HK-2 (cell line): ENCODE measurements around the gene KIFC3.
A peak's percentile ranks its signal among the peaks of the same experiment; 100 is the strongest.
"Not testable (repeated sequence)": the region's sequence is repeated elsewhere in the genome, so short reads cannot be mapped to it uniquely, and the experiment has no call there.

Experiments used
- DNase-seq: peaks from one replicate; pipeline ENCODE4 v3.0.0-alpha.2; 2018; ENCODE audit not compliant: unreplicated experiment

The KIFC3 gene

DNA sequence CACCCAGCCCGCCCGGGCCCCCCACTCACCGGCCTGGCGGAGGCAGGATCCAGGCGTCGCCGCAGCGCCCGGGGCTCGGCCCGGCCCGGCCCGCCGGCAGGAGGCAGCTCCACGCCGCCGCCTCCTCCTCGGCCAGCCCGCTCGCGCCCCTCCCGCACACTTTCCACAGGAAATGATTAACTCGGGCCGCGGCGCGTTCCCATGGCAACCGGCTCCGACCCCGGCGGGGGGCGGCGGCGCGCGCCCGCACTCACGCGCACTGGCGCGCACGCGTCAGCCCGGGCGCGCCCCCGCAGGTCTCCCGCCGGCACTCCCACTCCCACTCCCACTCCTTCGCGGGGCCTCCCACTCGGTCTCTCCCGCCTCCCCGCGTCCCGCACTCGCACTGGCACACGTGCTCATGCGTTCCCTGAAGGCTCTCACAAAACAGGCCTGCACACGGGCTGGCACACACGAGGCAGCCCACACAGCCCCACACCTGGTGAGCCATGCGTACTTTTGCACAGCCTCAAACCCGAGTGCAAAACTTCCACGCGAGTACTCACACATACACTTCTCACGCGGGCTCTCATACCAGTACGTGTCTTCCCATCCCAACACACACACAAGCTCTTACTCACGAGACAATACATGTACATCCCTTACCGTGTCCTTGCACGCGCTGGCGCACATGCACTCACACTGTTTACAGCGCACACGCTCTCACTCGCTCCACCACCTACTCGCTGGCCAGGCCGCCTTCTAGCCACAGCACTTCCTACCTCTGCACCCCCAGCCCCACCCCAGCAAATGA, at the start of gene KIFC3:
TSS of gene KIFC3 (minus strand) at position 151 of the 793 bp plus-strand sequence. CDS start 4,248 bp downstream, outside the sequence.
- DNase-seq = peak; percentile 76

GRCh38 chr16:57848181-57848580, 45.9 kb upstream of the KIFC3 start:
- DNase-seq = no peak

- DNase-seq = not testable (repeated sequence)
Measured at GRCh38 chr16:57846931-57847330, 44.6 kb upstream of the KIFC3 start.

DNA sequence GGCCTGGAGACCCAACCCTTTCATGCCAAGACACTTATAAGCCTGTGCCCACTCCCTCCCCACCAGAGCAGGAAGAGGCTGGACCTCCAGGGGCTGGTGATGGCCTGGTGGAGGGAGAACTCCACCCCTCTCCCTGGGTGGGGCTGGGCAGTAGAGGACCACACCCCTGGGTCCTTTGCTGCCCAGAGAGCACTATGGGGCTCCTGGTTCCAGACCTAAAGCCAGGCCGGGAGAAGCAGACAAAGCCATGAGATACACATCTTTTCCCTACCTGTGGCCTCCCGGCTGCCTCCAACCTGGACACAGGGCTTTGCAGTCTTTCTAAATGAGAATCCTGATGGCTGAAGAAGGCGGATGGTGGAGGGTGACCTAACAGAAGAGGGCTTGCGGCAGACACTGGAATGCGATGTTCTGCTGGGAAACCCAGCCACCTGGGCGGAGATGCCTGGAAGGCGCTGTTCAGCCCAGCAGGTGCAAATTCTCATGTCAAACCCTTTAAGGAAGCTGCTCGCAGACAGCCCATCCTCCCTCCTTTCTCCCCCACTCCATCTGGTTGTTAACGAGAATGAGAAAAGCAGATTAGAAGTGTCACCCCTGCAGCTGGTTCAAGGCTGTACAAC, 43.9 kb upstream of the KIFC3 start:
- DNase-seq = no peak

GRCh38 chr16:57845115-57845514, 42.8 kb upstream of the KIFC3 start:
- DNase-seq = no peak

- DNase-seq = no peak
Measured at GRCh38 chr16:57844416-57845030, 42.2 kb upstream of the KIFC3 start.

DNA sequence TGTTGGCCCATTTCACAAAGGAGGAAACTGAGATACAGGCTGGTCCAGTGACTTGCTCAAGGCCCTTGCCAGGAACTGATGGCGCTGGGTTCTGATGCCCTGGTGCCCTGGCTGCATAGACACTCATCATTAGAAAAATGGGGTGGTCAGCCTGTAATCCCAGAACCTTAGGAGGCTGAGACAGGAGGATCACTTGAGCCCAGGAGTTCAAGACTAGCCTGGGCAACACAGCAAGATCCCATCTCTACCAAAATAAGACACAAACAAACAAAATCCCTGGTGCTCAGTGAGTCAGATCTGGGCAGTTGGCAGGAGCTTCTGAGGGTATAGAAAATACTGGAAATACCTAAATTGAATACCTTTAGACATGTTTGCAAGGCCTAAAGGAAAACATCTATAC, 41.1 kb upstream of the KIFC3 start:
- DNase-seq = no peak

GRCh38 chr16:57842601-57843000, 40.3 kb upstream of the KIFC3 start:
- no peak for DNase-seq

- no peak for DNase-seq
Measured at GRCh38 chr16:57840833-57841232, 38.5 kb upstream of the KIFC3 start.

DNA sequence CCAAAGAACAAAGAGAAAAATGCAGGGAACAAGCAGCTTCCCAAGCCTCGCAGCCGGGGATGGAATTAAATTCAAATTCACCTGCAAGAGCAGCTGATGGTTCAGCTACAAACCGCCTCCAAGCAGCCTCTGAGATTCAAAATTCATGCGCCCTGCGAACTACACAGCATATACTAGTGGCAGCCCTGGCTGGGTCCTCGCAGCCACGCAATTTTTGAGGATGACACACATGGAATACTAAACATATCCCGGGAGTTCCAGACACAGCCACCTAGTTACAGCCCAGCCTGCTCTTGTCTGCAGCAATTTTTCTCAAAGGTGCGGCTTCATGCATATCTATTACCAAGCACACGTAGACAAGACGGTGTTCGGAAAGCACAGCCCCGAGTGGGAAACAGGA, 35.9 kb upstream of the KIFC3 start:
- no peak for DNase-seq

GRCh38 chr16:57837305-57838125, 35.2 kb upstream of the KIFC3 start:
- DNase-seq = no peak

DNA sequence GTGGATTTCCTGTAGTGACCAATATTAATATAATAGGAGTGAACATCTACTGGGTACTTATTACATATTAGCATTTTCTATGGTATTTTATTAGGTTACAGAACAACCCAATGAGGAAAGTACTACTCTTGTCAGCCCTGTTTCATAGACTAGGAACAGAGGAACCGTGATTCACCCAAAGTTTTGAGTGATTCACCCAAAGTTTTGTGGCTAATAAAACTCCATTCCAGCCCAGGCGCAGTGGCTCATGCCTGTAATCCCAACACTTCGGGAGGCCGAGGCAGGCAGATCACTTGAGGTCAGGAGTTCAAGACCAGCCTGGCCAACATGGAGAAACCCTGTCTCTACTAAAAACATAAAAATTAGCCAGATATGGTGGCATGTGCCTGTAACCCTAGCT, 33.1 kb upstream of the KIFC3 start:
- DNase-seq = peak; percentile 53

DNA sequence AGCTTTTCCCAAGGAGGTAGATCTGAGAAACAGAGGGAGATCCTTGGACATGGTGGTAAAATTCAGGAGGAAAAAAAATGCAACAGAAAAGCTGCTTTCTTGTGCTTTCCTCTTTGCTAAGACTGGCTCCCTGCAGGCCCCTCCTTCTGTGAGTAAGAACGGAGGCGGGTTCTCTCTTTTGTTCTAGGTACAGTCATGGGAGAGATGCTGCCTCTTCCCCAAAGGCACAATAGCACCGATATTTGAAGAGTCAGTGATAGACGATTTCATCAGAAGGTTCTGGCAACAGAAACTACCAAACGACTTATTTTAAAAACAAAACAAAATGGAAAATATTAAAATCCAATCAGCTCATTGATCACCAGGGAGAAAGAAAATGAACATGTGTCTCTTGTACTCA, 32.6 kb upstream of the KIFC3 start:
- DNase-seq = peak; percentile 46

- DNase-seq = no peak
Measured at GRCh38 chr16:57830890-57831484, 28.7 kb upstream of the KIFC3 start.

DNA sequence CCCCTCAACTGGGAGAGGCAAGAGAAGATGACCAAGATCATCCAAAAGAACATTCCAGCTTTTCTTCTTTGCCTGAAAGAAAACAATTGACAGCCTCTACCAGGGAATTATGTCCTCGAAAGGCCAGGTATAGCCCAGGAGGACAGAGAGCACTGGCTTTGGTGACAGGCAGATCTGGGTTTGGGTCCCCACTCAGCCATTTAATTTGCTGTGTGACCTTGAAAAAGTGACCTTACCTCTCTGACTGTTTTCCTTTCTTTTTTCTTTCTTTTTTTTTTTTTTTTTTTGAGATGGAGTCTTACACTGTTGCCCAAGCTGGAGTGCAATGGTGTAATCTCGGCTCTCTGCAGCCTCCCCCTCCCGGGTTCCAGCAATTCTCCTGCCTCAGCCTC, 27.7 kb upstream of the KIFC3 start:
- no peak for DNase-seq

GRCh38 chr16:57828272-57829161, 26.2 kb upstream of the KIFC3 start:
- DNase-seq = no peak

DNA sequence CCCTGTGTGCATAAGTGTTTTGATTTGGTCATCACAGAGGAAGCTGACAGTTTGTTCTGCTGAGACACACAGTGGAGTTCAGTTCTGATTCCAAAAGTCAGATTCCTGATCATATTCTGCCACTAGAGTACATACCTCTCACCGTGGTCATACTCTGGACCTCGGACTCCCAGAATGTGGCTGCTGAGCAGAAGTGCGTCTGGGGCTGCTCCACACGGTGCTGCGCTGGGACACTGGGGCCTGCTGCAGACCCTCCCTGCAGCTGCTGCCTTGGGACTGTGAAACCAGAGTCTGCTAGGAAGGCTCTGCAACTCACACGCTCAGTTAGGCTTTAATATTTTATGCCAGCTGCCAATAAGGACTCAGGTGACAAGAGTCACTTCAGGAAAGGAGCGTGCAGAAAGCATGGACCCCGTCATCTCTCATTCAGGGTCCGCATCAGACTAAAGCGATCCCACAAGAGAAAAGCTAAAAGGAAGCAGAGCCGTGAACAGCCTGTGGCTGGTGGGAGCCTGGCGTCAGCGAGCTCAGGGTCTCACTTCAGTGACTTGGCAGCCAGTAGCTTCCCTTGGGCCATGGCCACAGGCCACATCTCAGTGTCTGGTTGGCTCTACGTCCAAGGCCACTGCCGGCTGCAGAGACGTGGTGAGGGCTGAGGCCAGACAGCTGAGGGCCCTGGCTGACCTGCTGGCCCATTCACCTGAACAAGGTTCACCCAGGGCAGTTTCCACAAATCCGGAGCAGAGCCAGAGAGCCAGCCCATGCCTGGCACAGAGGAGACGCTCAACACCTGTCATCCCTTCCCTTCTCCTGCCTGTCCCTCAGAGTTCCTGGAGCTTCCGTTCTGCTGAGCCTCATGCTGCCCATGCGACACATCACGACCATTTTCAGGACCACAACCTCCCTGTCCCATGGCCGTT, 24.7 kb upstream of the KIFC3 start:
- DNase-seq = peak; percentile 52

- DNase-seq = no peak
Measured at GRCh38 chr16:57826052-57826451, 23.8 kb upstream of the KIFC3 start.

DNA sequence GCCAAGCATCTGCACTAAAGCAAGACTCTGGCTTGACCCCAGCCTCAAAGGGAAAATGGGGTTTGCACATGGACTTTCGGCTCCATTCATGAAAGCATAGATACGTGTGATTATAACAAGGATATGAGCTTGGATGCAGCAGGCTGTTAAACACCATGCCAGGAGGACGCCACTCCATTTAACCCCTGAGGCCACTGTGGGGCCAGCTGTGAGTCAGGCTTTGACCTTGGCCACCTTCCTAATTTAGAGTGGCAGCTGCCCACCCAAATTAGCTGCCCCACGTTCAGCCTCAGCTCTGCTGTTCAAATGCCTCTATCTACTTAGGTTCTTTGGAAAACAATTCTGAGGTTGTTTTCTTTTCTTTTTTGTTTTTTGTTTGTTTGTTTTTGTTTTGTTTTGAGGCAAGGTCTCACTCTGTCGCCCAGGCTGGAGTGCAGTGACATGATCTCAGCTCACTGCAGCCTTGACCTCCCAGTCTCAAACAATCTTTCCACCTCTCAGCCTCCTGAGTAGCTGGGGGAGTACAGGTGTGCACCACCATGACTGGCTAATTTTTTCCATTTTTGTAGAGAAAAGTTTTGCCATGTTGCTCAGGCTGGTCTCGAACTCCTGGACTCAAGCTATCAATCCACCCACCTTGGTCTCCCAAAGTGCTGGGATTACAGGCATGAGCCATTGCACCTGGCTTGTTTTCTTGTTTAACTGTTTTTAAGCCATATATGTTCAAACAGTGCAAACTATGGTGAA, 23.2 kb upstream of the KIFC3 start:
- no peak for DNase-seq
